ENCODE measurements around the gene ATP11B.

- no peak for TF ChIP-seq ZFP3 (CRISPR knock-in tag; IDR thresholded peaks at IDR 0.05)
- TF ChIP-seq TCF4 (CRISPR knock-in tag; IDR thresholded peaks at IDR 0.05; ENCODE audit: borderline replicate concordance), result peak; percentile 59; the same call in 1 of the 2 replicates
- TF ChIP-seq GLIS3 (CRISPR knock-in tag; IDR thresholded peaks at IDR 0.05), result no peak
- TF ChIP-seq ZC3H10 (CRISPR knock-in tag; IDR thresholded peaks at IDR 0.05), result no peak
- no peak for TF ChIP-seq CSRNP3 (CRISPR knock-in tag; IDR thresholded peaks at IDR 0.05)
- TF ChIP-seq ZFP30 (CRISPR knock-in tag; IDR thresholded peaks at IDR 0.05), result no peak
- TF ChIP-seq PATZ1 (CRISPR knock-in tag; IDR thresholded peaks at IDR 0.05; ENCODE audit: borderline replicate concordance), result no peak
These were observed 16.2 kb downstream of the ATP11B start for GRCh38 chr3:182809531-182809930.
